LNCaP clone FGC (cell line): ENCODE measurements around the gene CCDC88A.
"Not testable (repeated sequence)": the region's sequence is repeated elsewhere in the genome, so short reads cannot be mapped to it uniquely, and the experiment has no call there.

ENCODE experiments used
- DNase-seq: peaks from one replicate; pipeline ENCODE4 v3.0.0-alpha.2; 2011; ENCODE audit warnings: low read depth
- H3K4me3 ChIP-seq: 2 replicates; pipeline ENCODE4 v1.5.1; 2011; ENCODE audit warnings: mild to moderate bottlenecking, low read depth, low read length, control low read depth
- CTCF ChIP-seq: IDR thresholded peaks from 2 replicates; pipeline ENCODE4 v1.5.1; 2012; ENCODE audit warnings: mild to moderate bottlenecking; ENCODE audit not compliant: control insufficient read depth, insufficient read depth; ENCODE audit errors: extremely low read depth

CCDC88A gene

GRCh38 chr2:55401124-55401523, 18.5 kb downstream of the CCDC88A start:
- H3K4me3 ChIP-seq: no peak overlapping the region
- DNase-seq: no peak
- no peak for TF ChIP-seq CTCF

GRCh38 chr2:55400332-55400731, 19.3 kb downstream of the CCDC88A start:
- DNase-seq: no peak
- TF ChIP-seq CTCF: no peak
- no peak overlapping the region for H3K4me3 ChIP-seq

- TF ChIP-seq CTCF: no peak
- H3K4me3 ChIP-seq: no peak overlapping the region
- no peak for DNase-seq
Observed at GRCh38 chr2:55399815-55400214, 19.8 kb downstream of the CCDC88A start.

- no peak for DNase-seq
- H3K4me3 ChIP-seq: no peak overlapping the region
- no peak for TF ChIP-seq CTCF
Observed at GRCh38 chr2:55395724-55396605, 23.7 kb downstream of the CCDC88A start.

- no peak for TF ChIP-seq CTCF
- DNase-seq: no peak
- H3K4me3 ChIP-seq: no peak overlapping the region
Observed at GRCh38 chr2:55391615-55392242, 27.9 kb downstream of the CCDC88A start.

- no peak for TF ChIP-seq CTCF
- DNase-seq: no peak
- no peak overlapping the region for H3K4me3 ChIP-seq
Observed at GRCh38 chr2:55391155-55391554, 28.5 kb downstream of the CCDC88A start.

GRCh38 chr2:55385516-55385915, 34.1 kb downstream of the CCDC88A start:
- not testable (repeated sequence) for H3K4me3 ChIP-seq, DNase-seq
